H1 (cell line): Measurements from ENCODE around the gene KRTAP15-1. TPM values are rescaled to one million over a fixed set of nuclear protein-coding genes. Genes with fewer than 3 reads are reported as not detected.

Source experiments
- ASH2L ChIP-seq: fragments of 200-600, 300-600 bp; sonication (generic); IDR thresholded peaks from one replicate; pipeline ENCODE4 v1.7.1; 2017; ENCODE audit warnings: low read length
- JUN ChIP-seq: IDR thresholded peaks from 2 replicates; pipeline ENCODE4 v1.6.1; 2011; ENCODE audit warnings: low read depth, mild to moderate bottlenecking, improper control_type of control experiment, low read length
- KDM1A ChIP-seq: fragments of 200-600, 300-600 bp; sonication (generic); IDR thresholded peaks from 2 replicates; pipeline ENCODE4 v1.7.1; 2016; ENCODE audit warnings: mild to moderate bottlenecking, low read length, borderline replicate concordance
- TBP ChIP-seq: IDR thresholded peaks from 2 replicates; pipeline ENCODE4 v1.6.1; 2011; ENCODE audit warnings: low read depth, low read length, improper control_type of control experiment
- ZNF274 ChIP-seq: IDR thresholded peaks from 2 replicates; pipeline ENCODE4 v1.7.0; 2012; ENCODE audit warnings: low read length, borderline replicate concordance; ENCODE audit errors: extremely low read depth
- polyA plus RNA-seq, 7 experiments: library from polyadenylated mRNA; depleted of rRNA in 3 of 7; stranded (reverse) in 5 of 7; unstranded in 2 of 7; fragments of >200 nt in 5 of 7; fragments of 200-250 nt in 2 of 7; gene quantifications; 1 replicate in 5 of 7; 2 replicates in 1 of 7; 4 replicates in 1 of 7; pipeline versions ENCODE4 v1.2.1 to v1.2.3, GENCODE V29; 2011 to 2013; ENCODE audit warnings: missing spikeins in 2 of 7, mixed read lengths in 2 of 7
- total RNA-seq: library from RNA; stranded (reverse); fragmentation: NEBNext Ultra II Directional; extraction: Animal tissue kit (Norgen Biotek cat#: 25700); gene quantifications from 2 replicates; pipeline ENCODE4 v1.2.1, GENCODE V29; 2021

The KRTAP15-1 gene
- total and polyA plus RNA-seq, 2 of the 8 experiments (the other 6 are each of a cell fraction or from before 2014, with no cell fraction given) = not detected

DNA sequence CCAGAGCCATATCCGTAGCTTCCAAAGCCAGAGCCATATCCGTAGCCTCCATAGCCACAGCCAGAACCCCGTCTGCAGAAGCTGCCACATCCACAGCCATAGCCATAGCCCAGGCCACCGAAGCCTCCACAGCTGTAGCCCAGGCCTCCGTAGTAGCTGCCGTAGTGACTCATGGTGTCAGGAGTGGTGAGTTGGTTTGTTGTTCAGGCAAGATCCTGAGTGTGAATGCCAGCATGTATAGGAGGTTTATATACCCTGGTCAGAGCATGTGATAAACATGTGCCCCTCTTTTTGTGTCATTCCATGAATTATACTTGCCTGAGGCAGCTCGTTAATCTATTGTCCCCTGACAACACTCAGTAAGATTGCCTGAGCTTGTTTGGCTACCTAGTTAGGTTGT, 40.1 kb downstream of the KRTAP15-1 start, which contains the start of gene KRTAP19-1 (continued):
- TF ChIP-seq KDM1A (no peak), ZNF274 (no peak), JUN (no peak), ASH2L (no peak), TBP (no peak)
